Peyer's patch (tissue), 4 donors: ENCODE data around the gene RAD9B.

Source experiments
- CTCF ChIP-seq, 6 experiments: fragments of 450-650 bp in 4 of 6; fragments of 200-600 bp in 2 of 6; sonication (generic) in 1 of 6; IDR thresholded peaks; one replicate each; pipeline ENCODE4 v1.5.1; 2017 to 2019; ENCODE audit warnings: antibody characterized with exemption in 6 of 6, mild to moderate bottlenecking in 3 of 6, moderate library complexity in 1 of 6
- POLR2A ChIP-seq, 2 donors: fragments of 450-650 bp; IDR thresholded peaks; one replicate each; pipeline ENCODE4 v1.5.1; 2017; ENCODE audit warnings: antibody characterized with exemption in 2 of 2, mild to moderate bottlenecking in 2 of 2, moderate library complexity in 2 of 2

- TF ChIP-seq CTCF (IDR thresholded peaks at IDR 0.05) (no peak), POLR2A (IDR thresholded peaks at IDR 0.05) (no peak)
Observed at GRCh38 chr12:110537605-110538409, 35.7 kb downstream of the RAD9B start.
